Stimulated activated CD8-positive, alpha-beta memory T cell treated with anti-CD3 and anti-CD28 coated beads, Interleukin-4, amount 100 ng/mL, for 48 hours (primary cell): ENCODE measurements around the gene SMDT1.

Experiments
- DNase-seq: peaks from one replicate; pipeline ENCODE4 v3.0.0-alpha.2; 2020

The SMDT1 gene, protein sequence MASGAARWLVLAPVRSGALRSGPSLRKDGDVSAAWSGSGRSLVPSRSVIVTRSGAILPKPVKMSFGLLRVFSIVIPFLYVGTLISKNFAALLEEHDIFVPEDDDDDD

DNA sequence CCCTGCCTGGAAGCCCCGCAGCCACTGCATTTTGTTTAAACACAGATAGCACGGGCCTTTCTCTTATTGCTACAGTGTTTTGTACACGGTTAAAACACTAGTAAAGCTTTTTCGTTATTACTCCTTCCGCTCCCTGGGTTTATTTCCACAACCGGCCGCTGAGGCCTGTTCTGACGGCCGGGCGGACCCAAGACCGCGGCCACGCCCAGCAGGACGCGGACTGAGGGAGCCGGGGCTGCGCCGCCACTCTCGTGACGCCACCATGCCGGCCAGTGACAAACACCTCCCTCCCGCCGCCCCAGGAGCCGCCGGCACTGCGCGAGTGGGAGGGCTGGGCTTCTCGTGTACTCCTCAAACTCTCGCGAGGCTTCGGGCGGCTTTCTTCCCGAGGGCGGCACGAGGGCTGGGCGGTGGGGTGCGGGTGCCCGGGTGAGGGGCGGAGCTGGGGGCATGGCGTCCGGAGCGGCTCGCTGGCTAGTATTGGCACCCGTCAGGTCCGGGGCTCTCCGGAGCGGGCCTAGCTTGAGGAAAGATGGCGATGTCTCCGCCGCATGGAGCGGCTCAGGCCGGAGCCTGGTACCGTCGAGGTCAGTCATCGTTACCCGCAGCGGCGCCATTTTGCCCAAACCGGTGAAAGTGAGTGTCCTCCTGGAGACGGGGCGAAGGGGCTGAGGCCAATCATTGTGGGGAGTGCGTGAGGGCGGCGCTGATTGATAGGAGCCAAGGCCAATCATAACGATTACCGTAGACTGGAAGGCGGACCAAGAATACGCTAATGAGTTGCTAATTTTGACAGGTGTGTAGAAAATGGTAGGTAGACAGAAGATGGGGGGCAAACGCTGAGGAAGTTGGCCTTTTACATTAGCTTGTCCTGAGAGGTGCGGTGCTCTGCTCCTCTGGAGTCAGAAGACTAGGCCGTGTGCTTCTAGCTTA is at the start of gene SMDT1:
Gene SMDT1, plus strand, starts transcription at position 382 of the 933 bp plus-strand sequence. Its CDS starts 69 bp downstream, at position 451.
- DNase-seq = peak; percentile 98

DNA sequence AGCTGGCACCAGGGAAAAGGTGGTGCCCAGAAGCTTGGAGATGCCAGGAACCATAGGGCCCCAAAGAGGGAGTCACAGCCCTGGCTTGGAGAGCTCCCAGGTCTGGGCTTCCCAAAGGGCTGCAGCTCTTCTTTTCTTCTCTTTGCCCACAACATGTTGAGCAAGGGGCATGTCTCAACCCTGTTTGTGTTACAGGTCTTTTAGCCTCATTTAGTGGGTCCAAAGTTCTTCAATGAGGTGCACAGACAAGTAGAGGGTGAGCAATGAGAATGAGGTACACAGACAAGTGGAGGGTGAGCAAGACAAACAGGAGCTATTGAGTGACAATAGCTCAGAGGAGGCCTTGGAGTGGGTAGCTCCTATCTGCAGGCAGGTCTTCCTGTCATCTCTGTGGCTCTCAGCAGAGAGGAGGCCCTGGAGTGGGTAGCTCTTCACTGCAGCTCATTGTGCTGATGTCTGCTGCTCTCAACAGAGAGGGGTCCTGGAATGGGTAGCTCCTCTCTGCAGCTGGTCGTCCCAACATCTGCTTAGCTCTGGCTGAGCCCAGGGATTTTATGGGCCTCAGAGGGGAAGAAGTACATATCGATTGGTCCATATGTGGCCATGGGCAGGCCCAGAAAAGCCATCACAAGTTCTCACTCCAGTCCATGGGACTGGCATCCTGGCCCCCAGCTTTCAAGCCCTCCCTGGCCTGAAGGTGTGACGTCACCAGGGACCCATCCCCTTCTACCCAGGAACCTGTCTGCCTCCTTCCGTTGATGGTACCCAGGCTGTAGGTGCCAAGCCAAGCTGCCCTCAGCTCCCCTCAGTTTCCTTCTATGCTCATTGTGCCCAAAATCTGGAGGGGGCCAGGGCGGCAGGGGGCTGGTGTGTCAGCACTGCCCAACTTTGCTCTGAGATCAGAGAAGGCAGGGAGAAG is 46.0 kb upstream of the SMDT1 start:
- DNase-seq = no peak

- DNase-seq = no peak
These were observed 44.2 kb upstream of the SMDT1 start for GRCh38 chr22:42035256-42035655.

GRCh38 chr22:42039271-42039670 is 40.2 kb upstream of the SMDT1 start:
- no peak for DNase-seq

- DNase-seq = no peak
These were observed 37.7 kb upstream of the SMDT1 start for GRCh38 chr22:42041784-42042183.

GRCh38 chr22:42050641-42051180 is 28.8 kb upstream of the SMDT1 start:
- no peak for DNase-seq

GRCh38 chr22:42052765-42053164 is 26.7 kb upstream of the SMDT1 start:
- DNase-seq = no peak

GRCh38 chr22:42056757-42057511 is 22.6 kb upstream of the SMDT1 start:
- DNase-seq = no peak

DNA sequence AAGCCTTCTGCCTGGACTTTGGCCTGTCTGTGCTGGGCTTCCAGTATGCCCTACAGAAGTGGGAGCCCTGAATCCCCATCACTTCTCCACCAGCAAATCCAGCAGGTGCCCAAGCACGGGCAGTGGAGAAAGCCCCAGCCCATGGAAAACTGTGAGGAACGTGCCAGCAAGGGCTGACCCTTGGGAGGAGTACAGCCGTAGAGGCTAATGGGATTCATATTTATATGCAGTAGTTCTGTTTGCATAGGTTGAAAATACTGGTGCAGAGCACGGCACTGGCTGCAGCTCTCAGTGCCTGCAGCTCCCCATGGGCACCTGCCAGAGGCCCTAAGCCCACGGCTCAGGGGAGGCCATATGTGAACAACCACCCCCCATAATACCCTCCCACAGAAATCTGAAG is 19.0 kb upstream of the SMDT1 start:
- no peak for DNase-seq

- no peak for DNase-seq
These were observed 18.5 kb upstream of the SMDT1 start for GRCh38 chr22:42061041-42061440.

DNA sequence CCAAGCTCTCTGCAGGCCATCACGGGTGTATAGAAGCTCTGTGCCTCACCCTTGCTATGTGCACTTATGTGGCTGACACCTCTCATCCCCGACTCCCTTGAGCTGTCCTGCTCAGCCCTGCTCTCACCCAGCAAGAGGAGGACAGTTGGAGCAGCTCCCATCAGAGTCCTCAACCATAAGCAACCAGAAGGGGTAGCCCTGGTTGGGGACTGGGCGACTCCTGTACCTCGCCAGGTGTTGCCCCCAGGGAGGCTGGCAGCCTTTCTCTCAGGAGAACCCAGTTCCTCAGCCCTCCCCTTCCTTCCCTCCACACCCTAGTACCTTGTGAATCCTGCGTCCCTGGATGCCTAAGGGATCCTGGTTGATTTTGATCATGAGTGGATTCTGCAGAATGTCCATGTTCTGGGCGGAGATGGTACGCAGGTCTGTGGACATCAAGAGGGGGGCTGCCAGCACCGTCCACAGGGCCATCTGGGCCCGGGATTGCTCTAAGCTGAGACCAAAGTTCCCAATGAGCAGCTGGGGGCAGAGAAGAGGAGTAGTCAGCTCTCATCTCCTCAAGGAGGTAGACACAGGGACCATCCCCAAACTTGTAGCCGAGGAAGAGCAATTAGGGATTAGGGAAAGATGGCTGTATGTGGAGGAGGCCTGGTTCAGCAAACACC is 16.9 kb upstream of the SMDT1 start:
- no peak for DNase-seq

GRCh38 chr22:42064629-42065028 is 14.9 kb upstream of the SMDT1 start:
- DNase-seq = no peak

GRCh38 chr22:42065438-42066125 is 13.9 kb upstream of the SMDT1 start:
- DNase-seq = no peak

GRCh38 chr22:42066126-42066761 is 13.3 kb upstream of the SMDT1 start:
- DNase-seq = no peak

DNA sequence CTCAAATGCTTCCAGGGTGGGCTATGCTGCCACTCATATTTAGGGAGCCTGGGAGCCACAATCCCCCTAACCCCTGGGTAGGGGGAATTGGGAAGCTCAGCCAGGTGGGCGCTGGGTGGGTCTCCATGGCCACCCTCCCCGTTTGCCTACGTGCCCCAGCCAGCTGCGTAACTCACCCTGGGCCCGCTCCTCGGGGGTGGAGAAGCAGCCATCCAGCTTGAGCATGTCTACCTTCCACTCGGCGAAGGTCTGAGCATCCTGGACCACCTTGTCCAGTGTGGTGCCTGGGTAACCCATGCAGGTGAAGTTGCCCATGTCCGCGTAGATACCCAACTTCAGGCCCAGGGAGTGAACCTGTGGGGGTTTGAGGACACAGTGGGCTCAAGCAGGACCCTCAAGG is 12.6 kb upstream of the SMDT1 start:
- DNase-seq = no peak

- DNase-seq = no peak
These were observed 11.7 kb upstream of the SMDT1 start for GRCh38 chr22:42067671-42068251.

GRCh38 chr22:42068291-42068690 is 11.2 kb upstream of the SMDT1 start:
- DNase-seq = no peak

DNA sequence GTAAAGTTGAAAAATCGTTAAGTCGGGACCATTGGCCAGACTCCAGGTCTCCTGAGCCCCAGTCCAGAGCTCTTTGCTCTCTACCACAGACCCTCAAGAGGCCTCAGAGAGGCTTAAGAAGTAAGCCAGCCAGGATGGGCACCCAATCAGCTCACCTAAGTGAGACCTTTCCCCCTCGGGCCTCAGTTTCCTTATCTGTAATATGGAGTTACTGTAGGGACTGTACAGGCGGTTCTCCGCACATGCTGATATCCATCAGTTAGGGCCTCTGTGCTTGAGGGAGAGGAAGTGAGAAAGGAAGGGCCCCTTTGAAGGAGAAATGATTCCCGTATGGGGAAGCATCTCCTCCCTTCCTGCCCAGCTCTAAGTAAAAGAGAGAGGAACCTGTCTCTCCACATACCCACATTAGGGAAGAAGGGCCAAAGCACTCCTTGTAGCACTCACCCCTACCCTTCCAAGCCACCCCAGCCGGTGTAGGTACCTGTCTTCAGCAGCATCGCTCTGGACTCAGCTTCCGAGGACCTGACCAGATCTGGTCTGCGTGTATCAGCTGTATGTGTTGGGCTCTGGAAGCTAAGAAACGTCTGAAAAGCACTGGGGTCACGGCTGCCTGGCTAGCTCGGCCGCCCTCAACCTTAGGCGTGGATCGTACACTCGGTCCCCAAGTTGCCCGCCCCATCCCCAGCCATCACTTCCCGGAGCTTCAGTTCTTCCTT is 9.5 kb upstream of the SMDT1 start:
- no peak for DNase-seq
